ENCODE measurements around the gene SLC16A3. TPM values are rescaled to one million over a fixed set of nuclear protein-coding genes. Genes with fewer than 3 reads are reported as not detected.

Gene SLC16A3
- total and polyA plus RNA-seq, 2 of the 4 experiments (the other 2 are of a cell fraction): 49.1 to 181 TPM

- no peak overlapping the region for H3K23ac ChIP-seq (ENCODE audit: low read depth, low read length)
- H2BK120ac ChIP-seq (ENCODE audit: low read depth, low read length): no peak overlapping the region
- no TSS peak for BruUV-seq (replicated peaks)
- H2BK15ac ChIP-seq (ENCODE audit: low read depth, low read length): no peak overlapping the region
- H3K4me3 ChIP-seq (ENCODE audit: insufficient read depth, low read depth, low read length): no peak overlapping the region
- H3K36me3 ChIP-seq (ENCODE audit: control insufficient read depth, insufficient read depth, low read length): peaks cover 76% of the 10 kb centered on the region
- no peak overlapping the region for H4K8ac ChIP-seq (ENCODE audit: low read depth in 2 of 2, low read length in 2 of 2)
- no peak for ATAC-seq (ENCODE audit: low read depth)
- H3K4ac ChIP-seq (ENCODE audit: low read depth, low read length): no peak overlapping the region
- no peak overlapping the region for H4K91ac ChIP-seq (ENCODE audit: insufficient read depth, low read depth, low read length)
- ChIA-PET POLR2A (ENCODE audit: unreplicated experiment) (no interaction called here), CTCF (no interaction called here)
- peak overlapping the region; percentile 14 for H2BK5ac ChIP-seq (ENCODE audit: low read depth, low read length, poor library complexity, severe bottlenecking)
- H3K9ac ChIP-seq (ENCODE audit: low read depth, low read length): no peak overlapping the region
- H3K79me1 ChIP-seq (ENCODE audit: low read depth in 1 of 2, low read length in 2 of 2): peaks cover 15 to 82% of the 10 kb centered on the region in 2 experiments; a peak in 3 of 4 replicates
- H2AK5ac ChIP-seq (ENCODE audit: low read depth, low read length): no peak overlapping the region
- intact Hi-C loops (cut with micrococcal nuclease): loop anchor here (5.0 kb wide), 3 partner anchors 33 to 172 kb away; no protein-coding TSS in a partner anchor
- no peak for DNase-seq
- no peak overlapping the region for H2BK20ac ChIP-seq (ENCODE audit: low read depth, low read length)
- WGBS, 2 experiments (ENCODE audit: extremely low coverage in 2 of 2, insufficient read length in 1 of 2): no CpG with 5 or more reads among the region's 20 CpGs
- peak overlapping the region; percentile 44 for H2AFZ ChIP-seq (replicated peaks; ENCODE audit: low read length, poor library complexity)
- in situ Hi-C loops (cut with MboI; ENCODE audit: low sequenced_read_pairs): no loop called here
- H4K20me1 ChIP-seq (ENCODE audit: insufficient read depth, low read length): peaks cover 100% of the 10 kb centered on the region
- H3K56ac ChIP-seq (ENCODE audit: extremely low read depth, insufficient read depth, low read length): no peak overlapping the region
- H3K9me3 ChIP-seq (ENCODE audit: control insufficient read depth, insufficient read depth, low read length): no peaks in the 10 kb centered on the region
- H3K4me1 ChIP-seq (ENCODE audit: control insufficient read depth, insufficient read depth, low read length): peaks cover 45% of the 10 kb centered on the region
- peak overlapping the region; percentile 25; the same call in 1 of the 2 replicates for H3K27ac ChIP-seq (ENCODE audit: insufficient read depth, low read length)
- TF ChIP-seq CHD1 (IDR thresholded peaks at IDR 0.05; ENCODE audit: low read depth, low read length) (no peak), RAD21 (IDR thresholded peaks at IDR 0.05; ENCODE audit: low read length) (no peak), ELK1 (IDR thresholded peaks at IDR 0.05; ENCODE audit: borderline replicate concordance, low read depth, low read length) (no peak), CEBPB (IDR thresholded peaks at IDR 0.05; ENCODE audit: low read depth, low read length) (no peak), MAZ (IDR thresholded peaks at IDR 0.05; ENCODE audit: borderline replicate concordance, low read depth, low read length) (no peak), RFX5 (IDR thresholded peaks at IDR 0.05; ENCODE audit: low read depth, low read length) (no peak)
- H3K9me1 ChIP-seq (ENCODE audit: insufficient read depth, low read length): peaks cover 5% of the 10 kb centered on the region; the same call in 1 of the 2 replicates
- H3K4me2 ChIP-seq (ENCODE audit: low read depth, low read length): no peak overlapping the region
- no peaks in the 10 kb centered on the region for H3K27me3 ChIP-seq (ENCODE audit: control insufficient read depth, insufficient read depth, low read length)
- H3K18ac ChIP-seq (ENCODE audit: low read depth, low read length): no peak overlapping the region
- H3K14ac ChIP-seq (replicated peaks; ENCODE audit: low read depth, low read length): no peak overlapping the region
- H2AK9ac ChIP-seq (replicated peaks; ENCODE audit: low read depth, low read length, poor library complexity): no peak overlapping the region
- dilution Hi-C loops (cut with HindIII; ENCODE audit: low sequenced_read_pairs, unreplicated experiment): no loop called here
- no peak overlapping the region for H4K5ac ChIP-seq (ENCODE audit: low read depth, low read length)
Measured at GRCh38 chr17:82240506-82241182, 11.8 kb downstream of the SLC16A3 start.
